GM12801 (cell line): Measurements from ENCODE around the gene MTX1.

Source experiments
- TF ChIP-seq, protein P1 (sequence below): IDR thresholded peaks from one replicate; pipeline ENCODE4 v1.5.1; 2011; ENCODE audit warnings: control low read depth; ENCODE audit not compliant: insufficient read length; ENCODE audit errors: extremely low read depth

MTX1 gene

GRCh38 chr1:155184835-155185782, 23.4 kb upstream of the MTX1 start:
- TF ChIP-seq, protein P1, sequence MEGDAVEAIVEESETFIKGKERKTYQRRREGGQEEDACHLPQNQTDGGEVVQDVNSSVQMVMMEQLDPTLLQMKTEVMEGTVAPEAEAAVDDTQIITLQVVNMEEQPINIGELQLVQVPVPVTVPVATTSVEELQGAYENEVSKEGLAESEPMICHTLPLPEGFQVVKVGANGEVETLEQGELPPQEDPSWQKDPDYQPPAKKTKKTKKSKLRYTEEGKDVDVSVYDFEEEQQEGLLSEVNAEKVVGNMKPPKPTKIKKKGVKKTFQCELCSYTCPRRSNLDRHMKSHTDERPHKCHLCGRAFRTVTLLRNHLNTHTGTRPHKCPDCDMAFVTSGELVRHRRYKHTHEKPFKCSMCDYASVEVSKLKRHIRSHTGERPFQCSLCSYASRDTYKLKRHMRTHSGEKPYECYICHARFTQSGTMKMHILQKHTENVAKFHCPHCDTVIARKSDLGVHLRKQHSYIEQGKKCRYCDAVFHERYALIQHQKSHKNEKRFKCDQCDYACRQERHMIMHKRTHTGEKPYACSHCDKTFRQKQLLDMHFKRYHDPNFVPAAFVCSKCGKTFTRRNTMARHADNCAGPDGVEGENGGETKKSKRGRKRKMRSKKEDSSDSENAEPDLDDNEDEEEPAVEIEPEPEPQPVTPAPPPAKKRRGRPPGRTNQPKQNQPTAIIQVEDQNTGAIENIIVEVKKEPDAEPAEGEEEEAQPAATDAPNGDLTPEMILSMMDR = no peak

GRCh38 chr1:155185783-155186066, 22.8 kb upstream of the MTX1 start:
- TF ChIP-seq, protein P1 = no peak

- TF ChIP-seq, protein P1 = no peak
Measured at GRCh38 chr1:155186067-155186793, 22.3 kb upstream of the MTX1 start.

DNA sequence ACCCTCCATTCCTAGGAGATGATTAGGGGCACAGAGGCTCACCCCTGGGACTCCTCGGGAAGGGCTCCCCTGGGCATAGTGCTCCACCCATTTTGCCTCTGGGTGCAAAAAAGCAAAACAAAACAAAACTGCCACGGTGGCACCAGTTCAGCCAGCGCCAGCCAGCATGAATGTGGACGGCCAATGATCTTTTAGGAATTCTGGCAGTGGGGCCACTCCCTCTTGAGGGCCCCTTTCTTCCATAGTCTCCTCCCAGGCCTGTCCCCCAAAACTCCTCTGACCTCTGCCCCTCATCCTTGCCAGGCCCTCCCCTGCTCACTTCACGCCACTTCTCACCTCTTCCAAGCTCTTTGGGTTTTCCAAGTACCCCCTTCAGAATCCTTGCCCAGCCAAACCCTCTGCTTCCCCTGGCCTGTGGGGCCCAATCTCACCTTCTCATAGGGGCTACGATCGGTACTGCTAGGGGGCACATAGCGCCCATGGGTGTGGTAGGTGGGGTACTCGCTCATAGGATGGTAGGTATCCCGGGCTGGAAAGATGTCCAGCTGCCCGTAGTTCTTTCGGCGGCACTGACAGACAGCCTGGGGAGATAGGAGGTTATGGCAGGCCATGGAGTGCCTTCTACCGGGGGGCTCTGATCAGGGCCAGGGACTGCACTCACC, 21.6 kb upstream of the MTX1 start:
- TF ChIP-seq, protein P1 = no peak

- TF ChIP-seq, protein P1 = no peak
Measured at GRCh38 chr1:155187456-155187891, 21.0 kb upstream of the MTX1 start.

DNA sequence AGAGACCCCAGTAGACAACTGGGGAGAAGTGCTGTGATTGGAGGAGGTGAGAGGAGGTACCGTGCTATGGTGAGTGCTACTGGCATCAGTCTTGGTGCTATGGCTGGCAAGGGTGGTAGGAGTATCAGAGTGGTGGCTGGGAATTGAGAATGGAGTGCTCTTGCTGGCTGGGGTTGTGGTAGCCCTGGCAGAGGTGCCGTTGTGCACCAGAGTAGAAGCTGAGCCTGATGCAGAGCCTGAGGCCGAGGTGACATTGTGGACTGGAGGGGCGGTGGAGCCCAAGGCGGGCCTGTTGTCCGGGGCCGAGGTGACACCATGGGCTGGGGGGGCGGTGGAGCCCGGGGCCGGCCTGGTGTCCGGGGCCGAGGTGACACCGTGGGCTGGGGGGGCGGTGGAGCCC, 20.2 kb upstream of the MTX1 start:
- TF ChIP-seq, protein P1 = no peak

DNA sequence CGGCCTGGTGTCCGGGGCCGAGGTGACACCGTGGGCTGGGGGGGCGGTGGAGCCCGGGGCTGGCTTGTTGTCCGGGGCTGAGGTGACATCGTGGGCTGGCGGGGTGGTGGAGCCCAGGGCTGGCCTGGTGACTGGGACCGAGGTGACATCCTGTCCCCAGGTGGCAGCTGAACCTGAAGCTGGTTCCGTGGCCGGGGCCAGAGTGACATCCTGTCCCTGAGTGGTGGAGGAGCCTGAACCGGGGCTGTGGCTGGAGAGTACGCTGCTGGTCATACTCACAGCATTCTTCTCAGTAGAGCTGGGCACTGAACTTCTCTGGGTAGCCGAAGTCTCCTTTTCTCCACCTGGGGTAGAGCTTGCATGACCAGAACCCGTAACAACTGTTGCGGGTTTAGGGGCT, 16.6 kb upstream of the MTX1 start:
- TF ChIP-seq, protein P1 = no peak
